NCI-H146 treated with DMSO at 0.1 percent for 48 hours (cell line): ENCODE data around the gene CYP2J2.
"Not testable (repeated sequence)": the region's sequence is repeated elsewhere in the genome, so short reads cannot be mapped to it uniquely, and the experiment has no call there.

Source experiments
- DNase-seq: peaks from one replicate; lab custom pipeline; 2025; ENCODE audit not compliant: unreplicated experiment; lab: John Stamatoyannopoulos, UW

CYP2J2 gene

GRCh38 chr1:59926381-59927123 lies at the start of gene CYP2J2:
CYP2J2 (minus strand) TSS chr1:59926773; CDS start chr1:59926746, 27 bp downstream.
- peak; percentile 70 for DNase-seq

- DNase-seq: no peak
Measured at GRCh38 chr1:59973719-59974118, 47.1 kb upstream of the CYP2J2 start.

GRCh38 chr1:59972216-59972927 lies 45.8 kb upstream of the CYP2J2 start:
- DNase-seq: peak; percentile 75

GRCh38 chr1:59971464-59971911 lies 44.9 kb upstream of the CYP2J2 start:
- DNase-seq: peak; percentile 67

- not testable (repeated sequence) for DNase-seq
Measured at GRCh38 chr1:59969542-59970175, 43.1 kb upstream of the CYP2J2 start.

GRCh38 chr1:59968746-59969145 lies 42.2 kb upstream of the CYP2J2 start:
- not testable (repeated sequence) for DNase-seq

GRCh38 chr1:59967780-59968179 lies 41.2 kb upstream of the CYP2J2 start:
- peak; percentile 56 for DNase-seq

GRCh38 chr1:59967141-59967697 lies 40.6 kb upstream of the CYP2J2 start:
- peak; percentile 84 for DNase-seq

- DNase-seq: peak; percentile 39
Measured at GRCh38 chr1:59952065-59952464, 25.5 kb upstream of the CYP2J2 start.

GRCh38 chr1:59949648-59950047 lies 23.1 kb upstream of the CYP2J2 start:
- DNase-seq: no peak

- no peak for DNase-seq
Measured at GRCh38 chr1:59948990-59949389, 22.4 kb upstream of the CYP2J2 start.

GRCh38 chr1:59947047-59947938 lies 20.7 kb upstream of the CYP2J2 start:
- DNase-seq: peak; percentile 45

- DNase-seq: no peak
Measured at GRCh38 chr1:59945790-59946189, 19.2 kb upstream of the CYP2J2 start.

- DNase-seq: no peak
Measured at GRCh38 chr1:59939393-59939792, 12.8 kb upstream of the CYP2J2 start.

GRCh38 chr1:59937636-59938210 lies 11.2 kb upstream of the CYP2J2 start:
- no peak for DNase-seq

- no peak for DNase-seq
Measured at GRCh38 chr1:59936358-59936821, 9.8 kb upstream of the CYP2J2 start.

- DNase-seq: peak; percentile 6
Measured at GRCh38 chr1:59928996-59929395, 2.4 kb upstream of the CYP2J2 start.

- no peak for DNase-seq
Measured at GRCh38 chr1:59927213-59927612, 640 bp upstream of the CYP2J2 start.

GRCh38 chr1:59924653-59925052 lies 1.9 kb downstream of the CYP2J2 start:
- DNase-seq: no peak
